ENCODE results near the gene SAMD14. TPM values are rescaled to one million over a fixed set of nuclear protein-coding genes. Genes with fewer than 3 reads are reported as not detected.

Gene SAMD14
- total RNA-seq, 2 experiments from 2014 or later, result 0.47 to 1.3 TPM

DNA sequence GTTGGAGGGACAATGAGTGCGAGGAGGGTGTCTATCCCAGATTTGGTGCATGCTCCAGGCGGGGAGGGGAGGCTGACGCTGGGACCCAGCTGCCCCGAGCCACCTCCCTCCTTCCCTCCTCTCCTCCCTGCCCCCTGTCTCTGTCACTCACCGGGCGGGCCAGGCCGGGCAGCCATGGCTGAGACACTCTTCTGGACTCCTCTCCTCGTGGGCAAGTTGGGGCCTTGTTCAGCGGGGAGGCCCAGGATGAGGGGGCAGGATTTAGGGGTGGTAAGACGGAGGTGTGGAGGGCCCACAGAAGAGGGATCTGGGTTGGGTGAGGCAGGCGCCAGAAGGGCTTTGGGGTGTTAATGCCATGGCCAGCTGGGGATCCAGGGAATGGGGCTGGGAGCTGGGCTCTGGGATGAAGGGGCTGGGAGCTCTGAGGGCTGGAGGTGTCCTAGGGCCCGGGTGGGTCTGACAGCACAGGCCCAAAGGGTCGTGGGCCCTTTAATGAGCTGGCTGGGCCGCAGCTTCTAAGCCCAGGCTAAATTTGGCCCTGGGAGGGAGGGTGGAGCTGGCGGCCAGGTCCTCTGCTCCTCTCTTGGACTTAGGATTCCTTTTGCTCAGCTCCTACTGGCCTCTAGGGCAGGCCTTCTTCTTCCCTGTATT lies 36.0 kb upstream of the SAMD14 start, which contains the start of gene SGCA:
Gene SGCA, plus strand, starts transcription at position 139 of the 651 bp plus-strand sequence. Its CDS starts 36 bp downstream, at position 175.
- no peak within 1 kb of the TSS for H3K27ac Mint-ChIP-seq
- intact Hi-C loops (cut with micrococcal nuclease), result loop anchor here (10.0 kb wide), 1 partner anchor 51 kb away; no protein-coding TSS in a partner anchor
- TF ChIP-seq, protein P1, sequence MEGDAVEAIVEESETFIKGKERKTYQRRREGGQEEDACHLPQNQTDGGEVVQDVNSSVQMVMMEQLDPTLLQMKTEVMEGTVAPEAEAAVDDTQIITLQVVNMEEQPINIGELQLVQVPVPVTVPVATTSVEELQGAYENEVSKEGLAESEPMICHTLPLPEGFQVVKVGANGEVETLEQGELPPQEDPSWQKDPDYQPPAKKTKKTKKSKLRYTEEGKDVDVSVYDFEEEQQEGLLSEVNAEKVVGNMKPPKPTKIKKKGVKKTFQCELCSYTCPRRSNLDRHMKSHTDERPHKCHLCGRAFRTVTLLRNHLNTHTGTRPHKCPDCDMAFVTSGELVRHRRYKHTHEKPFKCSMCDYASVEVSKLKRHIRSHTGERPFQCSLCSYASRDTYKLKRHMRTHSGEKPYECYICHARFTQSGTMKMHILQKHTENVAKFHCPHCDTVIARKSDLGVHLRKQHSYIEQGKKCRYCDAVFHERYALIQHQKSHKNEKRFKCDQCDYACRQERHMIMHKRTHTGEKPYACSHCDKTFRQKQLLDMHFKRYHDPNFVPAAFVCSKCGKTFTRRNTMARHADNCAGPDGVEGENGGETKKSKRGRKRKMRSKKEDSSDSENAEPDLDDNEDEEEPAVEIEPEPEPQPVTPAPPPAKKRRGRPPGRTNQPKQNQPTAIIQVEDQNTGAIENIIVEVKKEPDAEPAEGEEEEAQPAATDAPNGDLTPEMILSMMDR (IDR thresholded peaks at IDR 0.05), result no peak
- ChIA-PET POLR2A (interaction anchor here (0.7 to 2.0 kb wide), 2 partner anchors 14 to 33 kb away, joined by 4 to 6 read pairs; no protein-coding TSS in a partner anchor), CTCF (interaction anchor here (0.8 to 1.7 kb wide), 8 partner anchors 12 to 72 kb away, joined by 3 to 9 read pairs (median 4); partner anchors contain the start of gene PPP1R9B)
- no peaks in the 10 kb centered on the region for H3K9me3 Mint-ChIP-seq
- H3K4me3 Mint-ChIP-seq, result no peak within 1 kb of the TSS
- ATAC-seq (no peak), DNase-seq (no peak)
- H3K27me3 Mint-ChIP-seq, result peaks cover 3% of the 10 kb centered on the region
- no peaks in the 10 kb centered on the region for H3K36me3 Mint-ChIP-seq (ENCODE audit: low read depth)
- H3K4me1 Mint-ChIP-seq (ENCODE audit: low read depth), result peaks cover 39% of the 10 kb centered on the region

DNA sequence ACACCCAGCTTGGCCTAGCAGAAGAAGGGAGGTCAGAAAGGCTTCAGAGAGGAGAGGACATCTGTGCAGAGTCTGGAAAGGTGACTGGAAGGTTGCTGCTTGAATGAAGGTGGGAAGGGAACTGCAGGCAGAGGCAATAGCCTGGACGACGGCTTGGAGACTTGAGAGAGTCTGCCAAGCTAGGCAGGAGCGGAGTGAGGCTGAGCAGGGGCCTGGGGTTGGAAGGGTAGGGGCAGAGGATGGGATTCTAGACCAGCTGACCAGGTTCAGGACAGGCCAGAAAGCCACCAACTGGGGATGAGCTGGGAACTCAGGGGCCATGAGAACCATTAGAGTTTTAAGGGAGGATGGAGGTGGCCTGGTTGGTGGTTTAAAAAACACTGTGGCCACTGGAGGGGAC lies 35.5 kb upstream of the SAMD14 start:
- intact Hi-C loops (cut with micrococcal nuclease), result loop anchor here (10.0 kb wide), 1 partner anchor 51 kb away; no protein-coding TSS in a partner anchor
- Mint-ChIP-seq H3K9me3 (no peaks in the 10 kb centered on the region), H3K4me1 (ENCODE audit: low read depth) (peaks cover 43% of the 10 kb centered on the region), H3K27me3 (peaks cover 3% of the 10 kb centered on the region), H3K27ac (no peak overlapping the region), H3K4me3 (no peak overlapping the region), H3K36me3 (ENCODE audit: low read depth) (no peaks in the 10 kb centered on the region)
- ChIA-PET POLR2A (interaction anchor here (0.6 to 2.0 kb wide), 2 partner anchors 13 to 107 kb away, joined by 3 to 6 read pairs; no protein-coding TSS in a partner anchor), CTCF (interaction anchor here (0.8 to 1.7 kb wide), 8 partner anchors 13 to 71 kb away, joined by 3 to 9 read pairs (median 4); partner anchors contain the start of gene PPP1R9B)
- TF ChIP-seq, protein P1 (IDR thresholded peaks at IDR 0.05), result no peak
- DNase-seq (no peak), ATAC-seq (no peak)

DNA sequence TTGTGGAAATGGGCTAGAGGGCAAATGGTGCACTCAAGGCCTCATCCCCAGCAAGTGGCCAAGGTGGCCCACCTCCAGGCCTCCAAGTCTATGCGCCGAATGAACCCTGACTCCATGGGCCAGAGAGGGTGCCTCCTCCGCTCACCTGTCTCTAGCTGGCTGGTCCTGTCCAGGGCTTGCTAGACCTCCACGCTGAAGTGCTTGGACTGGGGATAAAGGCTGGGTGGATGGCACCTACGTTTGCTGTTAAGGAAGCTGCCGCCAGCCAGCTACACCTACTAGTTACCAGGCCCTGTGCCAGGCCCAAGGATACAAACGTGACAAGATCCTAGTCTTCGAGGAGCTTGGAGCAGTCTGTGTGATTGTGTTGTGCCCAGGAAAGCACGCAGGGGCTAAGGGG lies 35.1 kb upstream of the SAMD14 start:
- ChIA-PET CTCF (interaction anchor here (1.0 to 1.7 kb wide), 7 partner anchors 13 to 71 kb away, joined by 3 to 9 read pairs (median 4); no protein-coding TSS in a partner anchor), POLR2A (interaction anchor here (0.6 to 2.0 kb wide), 2 partner anchors 13 to 107 kb away, joined by 3 to 6 read pairs; no protein-coding TSS in a partner anchor)
- TF ChIP-seq, protein P1 (IDR thresholded peaks at IDR 0.05), result no peak

DNA sequence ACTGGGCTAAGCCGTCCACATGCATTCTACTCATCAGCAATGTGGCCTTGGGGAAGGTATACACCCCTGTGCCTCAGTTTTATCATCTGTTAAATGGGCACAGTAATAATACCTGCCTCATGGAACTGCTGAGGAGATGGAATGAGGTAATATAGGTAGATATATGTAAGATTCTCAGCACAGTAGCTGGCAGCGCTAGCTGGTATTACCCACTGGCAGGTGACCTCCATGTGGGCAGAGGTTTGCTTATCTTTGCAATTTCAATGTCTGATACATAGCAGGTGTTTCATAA lies 34.7 kb upstream of the SAMD14 start:
- CTCF ChIA-PET, result interaction anchor here (1.0 to 1.9 kb wide), 6 partner anchors 14 to 70 kb away, joined by 3 to 9 read pairs (median 4); partner anchors contain the start of gene COL1A1
- TF ChIP-seq, protein P1 (IDR thresholded peaks at IDR 0.05), result no peak
- H3K9me3 Mint-ChIP-seq, result no peaks in the 10 kb centered on the region
- peaks cover 43% of the 10 kb centered on the region for H3K4me1 Mint-ChIP-seq (ENCODE audit: low read depth)
- ATAC-seq, result no peak
- POLR2A ChIA-PET, result interaction anchor here (0.6 to 2.0 kb wide), 3 partner anchors 12 to 108 kb away, joined by 3 to 6 read pairs (median 5); partner anchors contain the start of gene PPP1R9B
- H3K27ac Mint-ChIP-seq, result no peak overlapping the region
- H3K27me3 Mint-ChIP-seq, result peaks cover 3% of the 10 kb centered on the region
- intact Hi-C loops (cut with micrococcal nuclease), result loop anchor here (10.0 kb wide), 1 partner anchor 50 kb away; no protein-coding TSS in a partner anchor
- no peak for DNase-seq
- no peaks in the 10 kb centered on the region for H3K36me3 Mint-ChIP-seq (ENCODE audit: low read depth)
- H3K4me3 Mint-ChIP-seq, result no peak overlapping the region

More for the DNA sequence above, 35.1 kb upstream of the SAMD14 start:
- no peak overlapping the region for H3K4me3 Mint-ChIP-seq
- ATAC-seq (no peak), DNase-seq (no peak)
- no peaks in the 10 kb centered on the region for H3K36me3 Mint-ChIP-seq (ENCODE audit: low read depth)
- H3K9me3 Mint-ChIP-seq, result no peaks in the 10 kb centered on the region
- H3K27ac Mint-ChIP-seq, result no peak overlapping the region
- peaks cover 43% of the 10 kb centered on the region for H3K4me1 Mint-ChIP-seq (ENCODE audit: low read depth)
- intact Hi-C loops (cut with micrococcal nuclease), result loop anchor here (10.0 kb wide), 1 partner anchor 50 kb away; no protein-coding TSS in a partner anchor
- H3K27me3 Mint-ChIP-seq, result peaks cover 3% of the 10 kb centered on the region

All from activated CD8-positive, alpha-beta T cell treated with anti-CD3 and anti-CD28 coated beads for 36 hours (primary cell).